Liver (tissue), 9 donors: ENCODE data around the gene NMRK1. TPM values are rescaled to one million over a fixed set of nuclear protein-coding genes. Genes with fewer than 3 reads are reported as not detected.

Experiments used
- DNase-seq: peaks from one replicate; pipeline ENCODE4 v3.0.0-alpha.2; 2017; ENCODE audit warnings: low spot score
- H3K27ac ChIP-seq, 2 donors: one replicate each; pipeline ENCODE4 v1.7.0; 2013; ENCODE audit warnings: inconsistent platforms in 2 of 2, low read length in 2 of 2, control low read depth in 1 of 2, low read depth in 1 of 2, mild to moderate bottlenecking in 1 of 2
- H3K27me3 ChIP-seq, 4 donors: one replicate each; pipeline versions ENCODE4 v1.6.1 to v1.7.0; 2013; ENCODE audit warnings: low read length in 3 of 4, inconsistent platforms in 1 of 4, mild to moderate bottlenecking in 1 of 4, moderate library complexity in 1 of 4; ENCODE audit not compliant: control insufficient read depth in 4 of 4, insufficient read depth in 4 of 4
- H3K36me3 ChIP-seq, 4 donors: one replicate each; pipeline versions ENCODE4 v1.6.1 to v1.7.0; 2013; ENCODE audit warnings: low read length in 3 of 4, mild to moderate bottlenecking in 3 of 4, low read depth in 1 of 4, moderate library complexity in 1 of 4; ENCODE audit not compliant: control insufficient read depth in 4 of 4, insufficient read depth in 3 of 4
- H3K4me1 ChIP-seq, 4 donors: one replicate each; pipeline versions ENCODE4 v1.6.1 to v1.7.0; 2013; ENCODE audit warnings: low read length in 3 of 4, mild to moderate bottlenecking in 3 of 4, moderate library complexity in 1 of 4; ENCODE audit not compliant: control insufficient read depth in 4 of 4, insufficient read depth in 4 of 4
- H3K4me3 ChIP-seq, 3 donors: one replicate each; pipeline versions ENCODE4 v1.6.1 to v1.7.0; 2013; ENCODE audit warnings: low read length in 3 of 3, control low read depth in 1 of 3, low read depth in 1 of 3, mild to moderate bottlenecking in 1 of 3
- H3K9ac ChIP-seq, 2 donors: one replicate each; pipeline ENCODE4 v1.7.0; 2013; ENCODE audit warnings: low read length in 2 of 2, mild to moderate bottlenecking in 2 of 2, moderate library complexity in 2 of 2, control low read depth in 1 of 2, low read depth in 1 of 2
- H3K9me3 ChIP-seq, 4 donors: one replicate each; pipeline versions ENCODE4 v1.6.1 to v1.7.0; 2013; ENCODE audit warnings: low read length in 3 of 4; ENCODE audit not compliant: control insufficient read depth in 4 of 4
- EGR1 ChIP-seq, 2 donors: IDR thresholded peaks; 2 replicates each; pipeline ENCODE4 v1.6.1; 2016 to 2018; ENCODE audit warnings: antibody characterized with exemption in 2 of 2, low read depth in 2 of 2
- FOXA1 ChIP-seq: IDR thresholded peaks from 2 replicates; pipeline ENCODE4 v1.6.1; 2016; ENCODE audit warnings: antibody characterized with exemption
- FOXA2 ChIP-seq: IDR thresholded peaks from 2 replicates; pipeline ENCODE4 v1.6.1; 2016; ENCODE audit warnings: antibody characterized with exemption
- GABPA ChIP-seq, 2 donors: IDR thresholded peaks in 1 of 2; conservative IDR thresholded peaks in 1 of 2; 2 replicates each; pipeline ENCODE4 v1.6.1; 2016; ENCODE audit warnings: antibody characterized with exemption in 2 of 2, mild to moderate bottlenecking in 1 of 2, moderate library complexity in 1 of 2
- HNF4A ChIP-seq, 2 donors: conservative IDR thresholded peaks; 2 replicates each; pipeline ENCODE4 v1.6.1; 2016; ENCODE audit warnings: antibody characterized with exemption in 2 of 2, mild to moderate bottlenecking in 2 of 2
- HNF4G ChIP-seq: IDR thresholded peaks from 2 replicates; pipeline ENCODE4 v1.6.1; 2016; ENCODE audit warnings: antibody characterized with exemption
- JUND ChIP-seq, 2 donors: IDR thresholded peaks; 2 replicates each; pipeline ENCODE4 v1.6.1; 2016; ENCODE audit warnings: antibody characterized with exemption in 2 of 2
- NR2F2 ChIP-seq: IDR thresholded peaks from 2 replicates; pipeline ENCODE4 v1.6.1; 2016; ENCODE audit warnings: antibody characterized with exemption
- SP1 ChIP-seq: IDR thresholded peaks from 2 replicates; pipeline ENCODE4 v1.6.1; 2018; ENCODE audit warnings: antibody characterized with exemption, mild to moderate bottlenecking
- TAF1 ChIP-seq: conservative IDR thresholded peaks from 2 replicates; pipeline ENCODE4 v1.6.1; 2016; ENCODE audit warnings: antibody characterized with exemption, mild to moderate bottlenecking
- YY1 ChIP-seq: IDR thresholded peaks from 2 replicates; pipeline ENCODE4 v1.6.1; 2016; ENCODE audit warnings: antibody characterized with exemption, mild to moderate bottlenecking
- WGBS: extraction: QIAGEN DNeasy Blood & Tissue Kit; methylation state at CpG from one replicate; pipeline ENCODE4 v1.1.7; 2013; 5-methylcytosine and 5-hydroxymethylcytosine counted together
- polyA plus RNA-seq, 2 donors: library from polyadenylated mRNA; stranded (reverse) in 1 of 2; unstranded in 1 of 2; fragments of 200-250 nt in 1 of 2; fragments of >200 nt in 1 of 2; fragmentation: Nextera tagmentation in 1 of 2; extraction: Ambion mirVana in 1 of 2; gene quantifications; one replicate each; pipeline versions ENCODE4 v1.2.1 to v1.2.3, GENCODE V29; 2013 to 2015
- total RNA-seq, 2 donors: library from RNA; depleted of rRNA; stranded (reverse); fragments of >200 nt; gene quantifications; one replicate each; pipeline ENCODE4 v1.2.3, GENCODE V29; 2014
- TF ChIP-seq, protein P1 (sequence below): IDR thresholded peaks from 2 replicates; pipeline ENCODE4 v1.6.1; 2016; ENCODE audit warnings: antibody characterized with exemption
- TF ChIP-seq, protein P2 (sequence below): IDR thresholded peaks from 2 replicates; pipeline ENCODE4 v1.6.1; 2016; ENCODE audit warnings: antibody characterized with exemption, mild to moderate bottlenecking
- TF ChIP-seq, protein P3 (sequence below): fragments of 150-350 bp; IDR thresholded peaks from 2 replicates; pipeline ENCODE4 v1.5.1; 2017; ENCODE audit warnings: improper control_type of control experiment, low read depth, low read length; ENCODE audit not compliant: missing input control
- TF ChIP-seq, protein P4 (sequence below): IDR thresholded peaks from 2 replicates; pipeline ENCODE4 v1.6.1; 2016; ENCODE audit warnings: antibody characterized with exemption
- donor health status: healthy.
- donor health status: healthy.
- donor health status: healthy.
- donor health status: healthy.
- donor health status: healthy.

NMRK1 gene
- total and polyA plus RNA-seq, 4 donors: 6.8 to 32.2 (median 15.9) TPM

DNA sequence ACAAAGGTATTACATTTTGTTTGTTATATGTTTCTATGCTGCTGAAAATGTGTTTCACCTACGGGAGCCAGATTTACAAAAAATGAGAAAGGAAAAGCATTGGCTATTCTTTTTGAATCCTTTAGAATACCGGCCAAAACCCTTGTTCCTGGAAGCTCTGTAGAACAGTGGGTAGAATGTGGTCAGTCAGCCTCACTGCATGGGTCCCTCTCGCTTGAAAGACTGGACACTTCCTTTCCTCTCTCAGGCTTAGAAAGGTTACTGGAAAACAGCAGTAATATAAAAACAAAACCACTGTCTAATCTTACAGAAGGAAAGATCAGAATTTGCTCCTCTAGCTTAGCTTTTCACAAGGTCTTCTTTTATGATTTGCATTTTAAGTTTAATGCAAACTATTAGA lies 45.4 kb upstream of the NMRK1 start:
- Histone ChIP-seq H3K27ac (no peak overlapping the region), H3K4me1 (no peaks in the 10 kb centered on the region)

DNA sequence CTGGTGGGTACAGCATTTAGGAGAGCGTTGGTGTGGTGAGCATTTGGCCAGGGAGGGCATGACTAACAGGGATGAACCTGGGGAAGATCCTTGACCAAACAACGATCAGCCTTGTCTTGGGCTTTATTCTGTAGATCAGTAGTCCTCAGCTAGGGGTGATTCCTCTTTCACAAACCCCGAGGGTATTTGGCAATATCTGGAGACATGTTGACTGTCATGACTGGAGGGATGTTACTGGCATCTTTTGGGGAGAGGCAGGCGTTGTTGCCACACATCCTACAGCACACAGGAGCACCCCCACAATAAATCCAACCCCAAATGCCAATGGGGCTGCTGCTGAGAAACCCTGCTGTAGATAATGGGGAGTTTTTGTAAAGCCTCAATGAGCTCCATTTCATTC lies 44.3 kb upstream of the NMRK1 start:
- Histone ChIP-seq H3K4me3 (no peak overlapping the region), H3K9me3 (no peaks in the 10 kb centered on the region), H3K27me3 (no peaks in the 10 kb centered on the region), H3K9ac (no peak overlapping the region), H3K4me1 (no peaks in the 10 kb centered on the region), H3K36me3 (peaks cover 2 to 44% (median 24%) of the 10 kb centered on the region in 4 donors), H3K27ac (no peak overlapping the region)
- 88% methylated on average over 4 of the region's 4 CpGs for WGBS
- DNase-seq: no peak
- TF ChIP-seq HNF4G (no peak), NR2F2 (no peak), SP1 (no peak), YY1 (no peak), GABPA (IDR thresholded peaks at IDR 0.05 in 1 of 2, conservative IDR thresholded peaks at IDR 0.05 in 1 of 2) (no peak), JUND (IDR thresholded peaks at IDR 0.05) (no peak), FOXA1 (no peak), HNF4A (conservative IDR thresholded peaks at IDR 0.05) (no peak), FOXA2 (no peak), TAF1 (no peak)
- TF ChIP-seq, protein P1, sequence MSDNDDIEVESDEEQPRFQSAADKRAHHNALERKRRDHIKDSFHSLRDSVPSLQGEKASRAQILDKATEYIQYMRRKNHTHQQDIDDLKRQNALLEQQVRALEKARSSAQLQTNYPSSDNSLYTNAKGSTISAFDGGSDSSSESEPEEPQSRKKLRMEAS: no peak
- TF ChIP-seq, protein P2, sequence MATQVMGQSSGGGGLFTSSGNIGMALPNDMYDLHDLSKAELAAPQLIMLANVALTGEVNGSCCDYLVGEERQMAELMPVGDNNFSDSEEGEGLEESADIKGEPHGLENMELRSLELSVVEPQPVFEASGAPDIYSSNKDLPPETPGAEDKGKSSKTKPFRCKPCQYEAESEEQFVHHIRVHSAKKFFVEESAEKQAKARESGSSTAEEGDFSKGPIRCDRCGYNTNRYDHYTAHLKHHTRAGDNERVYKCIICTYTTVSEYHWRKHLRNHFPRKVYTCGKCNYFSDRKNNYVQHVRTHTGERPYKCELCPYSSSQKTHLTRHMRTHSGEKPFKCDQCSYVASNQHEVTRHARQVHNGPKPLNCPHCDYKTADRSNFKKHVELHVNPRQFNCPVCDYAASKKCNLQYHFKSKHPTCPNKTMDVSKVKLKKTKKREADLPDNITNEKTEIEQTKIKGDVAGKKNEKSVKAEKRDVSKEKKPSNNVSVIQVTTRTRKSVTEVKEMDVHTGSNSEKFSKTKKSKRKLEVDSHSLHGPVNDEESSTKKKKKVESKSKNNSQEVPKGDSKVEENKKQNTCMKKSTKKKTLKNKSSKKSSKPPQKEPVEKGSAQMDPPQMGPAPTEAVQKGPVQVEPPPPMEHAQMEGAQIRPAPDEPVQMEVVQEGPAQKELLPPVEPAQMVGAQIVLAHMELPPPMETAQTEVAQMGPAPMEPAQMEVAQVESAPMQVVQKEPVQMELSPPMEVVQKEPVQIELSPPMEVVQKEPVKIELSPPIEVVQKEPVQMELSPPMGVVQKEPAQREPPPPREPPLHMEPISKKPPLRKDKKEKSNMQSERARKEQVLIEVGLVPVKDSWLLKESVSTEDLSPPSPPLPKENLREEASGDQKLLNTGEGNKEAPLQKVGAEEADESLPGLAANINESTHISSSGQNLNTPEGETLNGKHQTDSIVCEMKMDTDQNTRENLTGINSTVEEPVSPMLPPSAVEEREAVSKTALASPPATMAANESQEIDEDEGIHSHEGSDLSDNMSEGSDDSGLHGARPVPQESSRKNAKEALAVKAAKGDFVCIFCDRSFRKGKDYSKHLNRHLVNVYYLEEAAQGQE: no peak
- TF ChIP-seq, protein P3, sequence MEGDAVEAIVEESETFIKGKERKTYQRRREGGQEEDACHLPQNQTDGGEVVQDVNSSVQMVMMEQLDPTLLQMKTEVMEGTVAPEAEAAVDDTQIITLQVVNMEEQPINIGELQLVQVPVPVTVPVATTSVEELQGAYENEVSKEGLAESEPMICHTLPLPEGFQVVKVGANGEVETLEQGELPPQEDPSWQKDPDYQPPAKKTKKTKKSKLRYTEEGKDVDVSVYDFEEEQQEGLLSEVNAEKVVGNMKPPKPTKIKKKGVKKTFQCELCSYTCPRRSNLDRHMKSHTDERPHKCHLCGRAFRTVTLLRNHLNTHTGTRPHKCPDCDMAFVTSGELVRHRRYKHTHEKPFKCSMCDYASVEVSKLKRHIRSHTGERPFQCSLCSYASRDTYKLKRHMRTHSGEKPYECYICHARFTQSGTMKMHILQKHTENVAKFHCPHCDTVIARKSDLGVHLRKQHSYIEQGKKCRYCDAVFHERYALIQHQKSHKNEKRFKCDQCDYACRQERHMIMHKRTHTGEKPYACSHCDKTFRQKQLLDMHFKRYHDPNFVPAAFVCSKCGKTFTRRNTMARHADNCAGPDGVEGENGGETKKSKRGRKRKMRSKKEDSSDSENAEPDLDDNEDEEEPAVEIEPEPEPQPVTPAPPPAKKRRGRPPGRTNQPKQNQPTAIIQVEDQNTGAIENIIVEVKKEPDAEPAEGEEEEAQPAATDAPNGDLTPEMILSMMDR: no peak

More for the DNA sequence above, 45.4 kb upstream of the NMRK1 start:
- 90% methylated on average over 3 of the region's 3 CpGs for WGBS
- TF ChIP-seq FOXA1: no peak
- TF ChIP-seq, protein P1: no peak
- TF ChIP-seq, protein P2: no peak
- no peak for TF ChIP-seq HNF4A (conservative IDR thresholded peaks at IDR 0.05)
- TF ChIP-seq, protein P4, sequence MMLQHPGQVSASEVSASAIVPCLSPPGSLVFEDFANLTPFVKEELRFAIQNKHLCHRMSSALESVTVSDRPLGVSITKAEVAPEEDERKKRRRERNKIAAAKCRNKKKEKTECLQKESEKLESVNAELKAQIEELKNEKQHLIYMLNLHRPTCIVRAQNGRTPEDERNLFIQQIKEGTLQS: no peak
- TF ChIP-seq TAF1: no peak
- TF ChIP-seq, protein P3: no peak
- no peak for TF ChIP-seq YY1
- no peak for TF ChIP-seq EGR1 (IDR thresholded peaks at IDR 0.05; ENCODE audit: low read depth in 2 of 2)
- no peak for TF ChIP-seq GABPA (IDR thresholded peaks at IDR 0.05 in 1 of 2, conservative IDR thresholded peaks at IDR 0.05 in 1 of 2)
- no peak for TF ChIP-seq FOXA2
- Histone ChIP-seq H3K27me3 (no peaks in the 10 kb centered on the region), H3K9me3 (no peaks in the 10 kb centered on the region), H3K4me3 (no peak overlapping the region), H3K36me3 (peaks cover 2 to 44% (median 32%) of the 10 kb centered on the region in 4 donors), H3K9ac (no peak overlapping the region)
- no peak for DNase-seq
